Stimulated activated naive B cell treated with anti-CD40 and anti-IgM and Interleukin-4, amounts not matched to agents 10 μg/mL and 1 μg/mL and 100 μg/mL, for 72 hours (primary cell): ENCODE measurements around the gene TRPC1.

Source experiments
- ATAC-seq, 2 donors: fragments of 150-1000 bp; cut with Tn5 transposase; replicated peaks; 2 replicates each; pipeline ENCODE4 v1.10.0; 2021; ENCODE audit warnings: moderate library complexity in 1 of 2
- DNase-seq: peaks from one replicate; pipeline ENCODE4 v3.0.0; 2021
- H3K27ac Mint-ChIP-seq: one replicate; pipeline ENCODE4 v1.8.0; 2022; ENCODE audit warnings: mild to moderate bottlenecking, mixed read lengths
- H3K27me3 Mint-ChIP-seq, 2 donors: one replicate each; pipeline ENCODE4 v1.8.0; 2022; ENCODE audit warnings: mixed read lengths in 2 of 2
- H3K36me3 Mint-ChIP-seq, 2 donors: one replicate each; pipeline ENCODE4 v1.8.0; 2022; ENCODE audit warnings: mixed read lengths in 2 of 2, mild to moderate bottlenecking in 1 of 2
- H3K4me1 Mint-ChIP-seq, 2 donors: one replicate each; pipeline ENCODE4 v1.8.0; 2022; ENCODE audit warnings: mixed read lengths in 2 of 2, mild to moderate bottlenecking in 1 of 2
- H3K4me3 Mint-ChIP-seq, 2 donors: one replicate each; pipeline ENCODE4 v1.8.0; 2022; ENCODE audit warnings: mild to moderate bottlenecking in 2 of 2, mixed read lengths in 2 of 2, moderate library complexity in 1 of 2
- H3K9me3 Mint-ChIP-seq, 2 donors: one replicate each; pipeline ENCODE4 v1.8.0; 2022; ENCODE audit warnings: mixed read lengths in 2 of 2, mild to moderate bottlenecking in 1 of 2

Gene TRPC1

DNA sequence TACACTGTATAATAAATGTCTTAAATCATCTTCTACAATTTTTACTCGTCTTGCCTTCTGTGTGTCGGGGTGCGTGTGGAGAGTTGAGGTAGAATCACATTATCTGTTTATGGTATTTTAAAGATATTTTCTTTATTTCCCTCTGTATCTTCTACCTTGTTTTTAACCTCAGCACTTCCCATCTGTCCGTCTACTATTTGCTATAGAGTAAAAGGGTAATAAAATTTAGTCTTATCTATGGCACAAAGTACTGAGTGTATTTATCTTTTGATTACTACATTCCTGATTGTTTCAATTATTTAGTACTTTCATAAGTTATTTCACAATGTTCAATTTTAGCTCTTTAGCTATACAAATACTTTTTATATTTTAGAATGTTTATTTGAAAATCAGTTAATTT lies 62.2 kb downstream of the TRPC1 start:
- H3K36me3 Mint-ChIP-seq, result no peaks in the 10 kb centered on the region
- H3K4me1 Mint-ChIP-seq, result no peaks in the 10 kb centered on the region
- H3K9me3 Mint-ChIP-seq, result no peaks in the 10 kb centered on the region
- no peaks in the 10 kb centered on the region for H3K27me3 Mint-ChIP-seq
- no peak overlapping the region for H3K4me3 Mint-ChIP-seq
- DNase-seq, result no peak
- no peak overlapping the region for H3K27ac Mint-ChIP-seq
- ATAC-seq, result no peak

DNA sequence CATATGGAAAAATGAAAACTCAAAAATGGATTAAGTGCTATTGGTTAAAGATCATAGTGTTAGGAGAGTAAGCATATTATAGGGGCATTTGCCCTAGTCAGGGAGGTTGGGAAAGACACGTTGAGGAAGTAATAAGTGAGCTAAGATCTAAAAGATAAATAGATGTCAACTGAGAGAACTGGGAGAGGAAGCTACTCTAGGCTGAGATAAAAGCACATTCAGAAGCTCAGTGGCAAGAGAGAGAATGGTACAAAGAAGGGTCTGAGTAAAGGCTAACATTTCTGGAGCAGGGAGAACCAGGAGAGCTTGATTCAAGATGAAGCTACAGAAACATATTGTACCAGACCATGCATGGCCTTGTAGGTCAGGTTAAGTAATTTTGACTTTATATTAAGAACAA lies 63.9 kb downstream of the TRPC1 start:
- Mint-ChIP-seq H3K36me3 (no peaks in the 10 kb centered on the region), H3K4me3 (no peak overlapping the region), H3K9me3 (no peaks in the 10 kb centered on the region), H3K27me3 (no peaks in the 10 kb centered on the region), H3K27ac (no peak overlapping the region), H3K4me1 (no peaks in the 10 kb centered on the region)
- no peak for DNase-seq
- ATAC-seq, result no peak

DNA sequence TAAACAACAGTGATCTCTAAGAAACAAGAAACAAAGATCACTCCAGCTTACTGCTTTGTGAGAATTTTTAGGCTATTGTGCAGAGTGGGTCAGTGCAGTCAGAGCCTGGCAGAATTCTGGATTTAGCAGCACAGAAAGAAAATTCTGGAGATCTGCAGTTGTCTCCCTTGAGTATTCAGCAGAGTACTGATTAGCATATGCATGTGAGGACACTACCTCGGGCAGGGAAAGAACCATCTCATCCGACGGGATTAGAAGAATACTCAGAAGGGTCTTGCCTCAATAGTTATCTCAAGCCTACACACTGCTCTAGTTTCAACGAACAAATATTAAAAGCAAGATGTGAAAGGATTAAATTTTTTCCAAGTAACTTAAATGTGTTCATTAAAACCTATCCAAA lies 70.7 kb downstream of the TRPC1 start:
- Mint-ChIP-seq H3K36me3 (no peaks in the 10 kb centered on the region), H3K27me3 (no peaks in the 10 kb centered on the region), H3K4me1 (no peaks in the 10 kb centered on the region), H3K4me3 (no peak overlapping the region), H3K27ac (no peak overlapping the region), H3K9me3 (no peaks in the 10 kb centered on the region)
- ATAC-seq (no peak), DNase-seq (no peak)

DNA sequence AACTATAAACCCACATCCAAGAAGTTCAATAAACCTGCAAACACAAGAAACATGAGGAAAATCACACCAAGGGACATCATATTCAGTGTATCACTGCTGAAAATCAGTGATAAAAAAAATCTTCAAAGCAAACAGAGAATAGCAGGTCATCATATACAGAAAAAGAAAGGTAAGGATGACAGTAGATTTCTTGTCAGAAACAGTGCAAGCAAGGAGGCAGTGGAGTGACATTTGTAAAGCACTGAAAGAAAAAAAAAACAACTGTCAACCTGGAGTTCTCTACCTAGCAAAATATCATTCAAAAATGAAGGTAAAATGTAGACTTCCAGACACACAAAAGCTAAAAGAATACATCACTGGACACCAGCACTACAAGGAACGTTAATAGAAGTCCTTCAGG lies 71.5 kb downstream of the TRPC1 start:
- Mint-ChIP-seq H3K4me1 (no peaks in the 10 kb centered on the region), H3K27ac (no peak overlapping the region), H3K36me3 (no peaks in the 10 kb centered on the region), H3K4me3 (no peak overlapping the region), H3K9me3 (no peaks in the 10 kb centered on the region), H3K27me3 (no peaks in the 10 kb centered on the region)
- ATAC-seq (no peak), DNase-seq (no peak)

DNA sequence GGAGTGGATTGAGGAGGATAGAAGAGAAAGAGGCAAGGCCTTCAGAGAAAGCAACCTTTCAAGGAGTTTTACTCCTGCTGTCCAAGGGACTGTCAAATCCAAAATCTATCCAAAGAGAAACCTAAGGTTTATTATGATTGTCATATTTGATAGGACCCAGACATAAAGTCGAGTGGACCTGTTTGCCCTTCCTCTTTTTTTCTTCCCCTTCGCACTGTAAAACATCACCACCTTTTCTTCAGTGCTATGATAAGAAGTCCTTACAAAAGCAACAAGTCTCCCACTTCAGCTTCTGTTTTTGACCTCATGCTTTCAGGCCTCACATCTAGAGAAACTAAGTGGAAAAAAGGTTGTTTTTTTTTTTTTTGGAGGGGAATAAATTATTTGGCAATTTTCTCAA lies 73.0 kb downstream of the TRPC1 start:
- H3K4me1 Mint-ChIP-seq, result no peaks in the 10 kb centered on the region
- H3K27ac Mint-ChIP-seq, result no peak overlapping the region
- H3K9me3 Mint-ChIP-seq, result no peaks in the 10 kb centered on the region
- H3K4me3 Mint-ChIP-seq, result no peak overlapping the region
- no peak for DNase-seq
- no peaks in the 10 kb centered on the region for H3K27me3 Mint-ChIP-seq
- no peaks in the 10 kb centered on the region for H3K36me3 Mint-ChIP-seq
- no peak for ATAC-seq

DNA sequence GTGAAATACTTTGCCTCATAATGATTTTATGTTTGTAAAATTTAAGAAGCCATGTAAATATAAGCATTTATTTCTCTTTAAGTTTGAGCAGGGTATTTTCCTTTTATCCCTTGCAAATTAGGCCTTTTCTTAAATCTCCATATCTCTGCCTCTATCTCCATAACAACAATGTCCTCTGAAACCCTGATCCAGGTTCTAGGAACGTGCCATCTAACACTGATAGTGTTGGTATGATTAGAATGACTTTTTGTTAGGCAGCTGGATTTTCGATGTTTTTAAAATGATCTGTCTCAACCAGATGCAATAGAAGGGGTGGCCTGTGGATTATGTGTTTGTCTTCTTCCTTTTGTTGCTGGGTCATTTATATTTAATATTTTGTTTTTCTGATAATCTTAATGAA lies 77.9 kb downstream of the TRPC1 start:
- no peak for DNase-seq
- Mint-ChIP-seq H3K36me3 (no peaks in the 10 kb centered on the region), H3K27me3 (no peaks in the 10 kb centered on the region), H3K4me1 (no peaks in the 10 kb centered on the region), H3K4me3 (no peak overlapping the region), H3K9me3 (no peaks in the 10 kb centered on the region), H3K27ac (no peak overlapping the region)
- no peak for ATAC-seq

DNA sequence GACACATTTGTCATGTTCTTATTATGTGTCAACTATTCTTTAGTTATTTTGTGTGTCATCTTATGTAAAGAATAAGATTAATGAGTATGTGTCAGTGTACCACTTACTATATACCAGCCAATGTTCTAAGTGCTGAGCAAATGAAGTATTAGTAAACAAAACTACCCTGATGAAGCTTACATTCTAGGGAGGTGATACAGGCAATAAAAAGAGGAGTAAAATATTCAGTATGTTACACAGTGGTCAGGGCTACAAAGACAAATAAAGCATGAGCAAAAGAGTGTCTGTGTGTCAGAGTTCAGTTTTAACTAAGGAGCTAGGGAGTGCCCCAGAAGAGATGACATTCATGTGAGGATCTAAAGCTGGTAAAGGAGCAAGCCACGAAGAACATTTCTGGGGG lies 79.1 kb downstream of the TRPC1 start:
- no peaks in the 10 kb centered on the region for H3K4me1 Mint-ChIP-seq
- H3K27me3 Mint-ChIP-seq, result no peaks in the 10 kb centered on the region
- ATAC-seq, result no peak
- no peaks in the 10 kb centered on the region for H3K9me3 Mint-ChIP-seq
- H3K27ac Mint-ChIP-seq, result no peak overlapping the region
- no peaks in the 10 kb centered on the region for H3K36me3 Mint-ChIP-seq
- no peak overlapping the region for H3K4me3 Mint-ChIP-seq
- no peak for DNase-seq

DNA sequence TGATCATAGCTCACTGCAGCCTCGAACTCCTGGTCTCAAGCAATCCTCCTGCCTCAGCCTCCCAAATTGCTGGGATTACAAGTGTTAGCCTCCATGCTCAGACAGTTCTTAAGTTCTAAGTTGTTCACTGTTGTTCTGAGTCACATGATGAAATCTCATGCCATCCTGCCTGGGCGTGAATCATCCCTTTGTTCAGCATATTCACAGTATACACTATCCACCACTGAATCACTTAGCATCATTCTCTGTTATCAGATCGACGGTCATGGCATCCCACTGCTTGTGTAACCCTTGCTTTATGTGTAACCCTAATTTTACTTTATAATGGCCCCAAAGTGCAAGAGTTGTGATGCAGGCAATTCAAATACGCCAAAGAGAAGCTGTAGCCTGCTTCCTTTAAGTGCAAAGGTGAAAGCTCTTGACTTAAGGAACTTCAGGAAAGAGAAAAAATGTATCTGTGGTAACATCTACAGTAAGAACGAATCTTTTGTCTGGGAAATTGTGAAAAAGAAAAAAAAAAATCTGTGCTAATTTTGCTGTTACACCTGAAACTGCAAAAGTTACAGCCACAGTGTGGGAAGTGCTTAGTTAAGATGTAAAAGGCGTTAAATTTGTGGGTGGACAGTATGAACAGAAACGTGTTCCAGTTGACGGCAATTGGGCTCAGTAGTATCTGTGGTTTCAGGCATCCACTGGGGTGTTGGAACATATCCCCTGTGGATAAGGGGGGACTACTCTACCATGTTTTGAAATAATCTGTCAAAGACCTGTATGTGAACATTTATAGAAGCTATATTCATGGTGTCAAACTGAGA lies 84.5 kb downstream of the TRPC1 start:
- Mint-ChIP-seq H3K9me3 (no peaks in the 10 kb centered on the region), H3K36me3 (no peaks in the 10 kb centered on the region), H3K27me3 (peaks cover 0 to 3% of the 10 kb centered on the region in 2 donors), H3K4me1 (no peaks in the 10 kb centered on the region), H3K27ac (no peak overlapping the region), H3K4me3 (no peak overlapping the region)
- no peak for ATAC-seq
- no peak for DNase-seq

DNA sequence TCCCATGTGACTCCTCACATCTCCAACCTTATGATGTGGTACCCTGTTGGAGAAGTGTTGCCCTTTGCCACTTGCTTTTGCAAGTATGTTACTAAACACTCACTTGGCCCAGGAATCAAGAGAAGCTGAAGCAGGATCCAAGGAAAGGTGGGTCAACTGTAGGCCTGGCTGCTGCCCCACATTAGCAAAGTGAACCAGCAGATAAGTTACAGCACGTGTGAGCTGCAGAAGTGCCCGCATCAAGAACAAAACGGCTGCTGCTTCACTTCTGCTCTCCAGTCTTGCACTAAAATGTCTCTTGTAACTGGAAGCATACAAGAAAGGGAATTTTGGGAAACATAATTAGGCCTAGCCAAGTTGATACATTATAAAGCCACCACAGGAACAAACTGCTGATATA lies 85.4 kb downstream of the TRPC1 start:
- no peaks in the 10 kb centered on the region for H3K9me3 Mint-ChIP-seq
- peaks cover 0 to 3% of the 10 kb centered on the region in 2 donors for H3K27me3 Mint-ChIP-seq
- no peaks in the 10 kb centered on the region for H3K4me1 Mint-ChIP-seq
- H3K4me3 Mint-ChIP-seq, result no peak overlapping the region
- no peak for ATAC-seq
- H3K36me3 Mint-ChIP-seq, result no peaks in the 10 kb centered on the region
- no peak overlapping the region for H3K27ac Mint-ChIP-seq
- no peak for DNase-seq

DNA sequence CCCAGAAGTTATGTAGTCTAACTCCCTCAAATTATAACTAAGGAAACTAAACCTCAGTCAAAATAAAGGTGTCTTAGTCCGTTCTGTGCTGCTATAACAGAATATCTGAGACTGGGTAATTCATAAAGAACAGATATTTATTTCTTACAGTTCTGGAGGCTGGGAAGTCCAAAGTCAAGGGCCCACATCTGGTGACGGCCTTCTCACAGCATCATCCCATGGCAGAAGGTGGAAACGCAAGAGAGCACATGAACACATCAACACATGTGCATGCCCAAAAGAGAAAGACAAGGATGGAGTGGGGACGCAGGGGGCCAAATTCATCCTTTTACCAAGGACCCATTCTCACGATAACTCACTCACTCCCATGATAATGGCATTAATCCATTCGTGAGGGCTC lies 92.0 kb downstream of the TRPC1 start:
- H3K36me3 Mint-ChIP-seq, result no peaks in the 10 kb centered on the region
- H3K27me3 Mint-ChIP-seq, result peaks cover 3 to 22% of the 10 kb centered on the region in 2 donors
- no peak overlapping the region for H3K4me3 Mint-ChIP-seq
- H3K4me1 Mint-ChIP-seq, result peaks cover 0 to 5% of the 10 kb centered on the region in 2 donors
- DNase-seq (no peak), ATAC-seq (no peak)
- H3K27ac Mint-ChIP-seq, result no peak overlapping the region
- H3K9me3 Mint-ChIP-seq, result no peaks in the 10 kb centered on the region

DNA sequence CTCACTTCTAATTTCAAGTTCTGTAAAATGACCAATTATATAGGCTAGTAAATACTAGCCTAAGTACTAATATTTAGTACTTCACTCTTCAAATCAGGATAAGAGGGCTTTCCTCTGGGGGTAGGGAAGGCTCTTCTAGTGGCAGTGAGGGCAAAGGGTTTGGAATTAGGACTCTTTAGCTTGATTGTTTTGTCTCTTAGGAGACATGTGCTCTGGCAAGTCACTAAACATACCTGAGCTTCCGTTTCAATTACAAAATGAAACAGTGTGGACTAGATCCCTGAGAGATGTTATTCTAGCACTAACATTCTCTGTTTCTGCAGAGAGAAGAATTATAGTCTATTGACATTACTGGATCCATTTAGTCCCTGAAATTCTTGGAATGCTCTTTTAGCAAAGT lies 93.5 kb downstream of the TRPC1 start:
- DNase-seq, result no peak
- Mint-ChIP-seq H3K4me1 (peaks cover 0 to 5% of the 10 kb centered on the region in 2 donors), H3K27ac (no peak overlapping the region), H3K27me3 (peaks cover 0 to 27% of the 10 kb centered on the region in 2 donors), H3K9me3 (no peaks in the 10 kb centered on the region), H3K36me3 (no peaks in the 10 kb centered on the region), H3K4me3 (no peak overlapping the region)
- ATAC-seq, result no peak

DNA sequence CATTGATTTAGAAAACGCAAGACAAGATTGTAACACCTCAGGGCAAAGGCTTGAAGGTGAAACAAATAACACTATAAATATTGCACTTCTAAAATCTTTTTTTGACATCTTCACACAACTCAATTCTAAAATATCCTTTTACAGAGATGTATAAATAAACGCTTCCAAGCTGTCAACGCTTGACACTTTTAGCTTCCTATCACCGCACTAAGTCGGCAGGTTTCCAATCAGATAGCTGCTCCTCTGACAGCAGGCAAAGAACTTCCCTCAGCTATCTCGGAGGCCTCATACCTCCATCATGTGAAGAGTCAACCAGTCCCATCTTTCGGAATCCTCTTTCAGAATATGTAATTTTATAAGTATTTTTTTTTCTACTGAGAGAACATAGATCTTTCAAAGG lies 94.1 kb downstream of the TRPC1 start:
- H3K4me3 Mint-ChIP-seq, result no peak overlapping the region
- no peak for DNase-seq
- no peak overlapping the region for H3K27ac Mint-ChIP-seq
- peaks cover 0 to 30% of the 10 kb centered on the region in 2 donors for H3K27me3 Mint-ChIP-seq
- no peak for ATAC-seq
- H3K36me3 Mint-ChIP-seq, result no peaks in the 10 kb centered on the region
- H3K4me1 Mint-ChIP-seq, result peaks cover 0 to 5% of the 10 kb centered on the region in 2 donors
- H3K9me3 Mint-ChIP-seq, result no peaks in the 10 kb centered on the region

DNA sequence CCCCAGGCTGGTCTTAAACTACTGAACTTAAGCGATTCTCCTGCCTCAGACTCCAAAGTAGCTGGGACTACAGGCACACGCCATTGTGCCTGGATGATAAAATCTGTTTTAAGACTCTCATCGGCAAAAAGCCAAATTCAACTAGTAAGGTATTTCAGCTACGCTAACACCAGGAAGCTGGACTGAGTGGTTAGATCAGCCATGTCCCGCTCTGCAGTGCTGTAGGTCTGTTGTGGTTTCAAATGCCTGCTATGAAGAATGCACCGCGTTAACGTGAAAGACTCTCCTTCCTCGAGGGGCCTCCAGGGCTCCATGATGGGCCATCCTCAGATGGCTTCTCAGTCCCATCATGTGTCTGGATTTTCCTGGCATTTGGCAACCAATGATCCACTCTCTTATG lies 94.8 kb downstream of the TRPC1 start:
- Mint-ChIP-seq H3K27ac (no peak overlapping the region), H3K9me3 (no peaks in the 10 kb centered on the region), H3K27me3 (peaks cover 0 to 30% of the 10 kb centered on the region in 2 donors), H3K36me3 (no peaks in the 10 kb centered on the region), H3K4me3 (no peak overlapping the region), H3K4me1 (peaks cover 0 to 5% of the 10 kb centered on the region in 2 donors)
- DNase-seq (no peak), ATAC-seq (no peak)

DNA sequence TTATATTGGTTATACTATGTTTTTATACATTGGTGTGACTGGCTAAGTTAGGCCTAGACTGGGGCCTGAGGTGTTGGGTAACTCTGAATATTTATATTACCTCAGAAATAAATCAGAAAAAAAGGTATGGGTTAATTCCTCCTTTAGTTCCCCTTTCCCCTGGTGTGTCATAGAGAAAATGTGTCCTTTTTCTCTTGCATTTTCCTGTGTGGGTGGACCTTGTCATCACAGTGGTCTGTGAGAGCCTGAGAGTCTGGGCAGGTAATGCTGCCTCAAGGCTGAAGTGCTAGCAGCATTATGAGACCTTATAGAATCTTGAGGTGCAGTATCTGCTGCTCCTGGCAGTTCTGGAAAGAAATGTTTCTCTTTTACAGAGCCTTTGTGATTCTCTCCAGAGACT lies 95.3 kb downstream of the TRPC1 start:
- DNase-seq (peak; percentile 2), ATAC-seq (peak; percentile 78 to 87)
- Mint-ChIP-seq H3K36me3 (no peaks in the 10 kb centered on the region), H3K27ac (no peak overlapping the region), H3K4me3 (no peak overlapping the region), H3K27me3 (peaks cover 0 to 30% of the 10 kb centered on the region in 2 donors), H3K9me3 (no peaks in the 10 kb centered on the region), H3K4me1 (peaks cover 0 to 5% of the 10 kb centered on the region in 2 donors)

DNA sequence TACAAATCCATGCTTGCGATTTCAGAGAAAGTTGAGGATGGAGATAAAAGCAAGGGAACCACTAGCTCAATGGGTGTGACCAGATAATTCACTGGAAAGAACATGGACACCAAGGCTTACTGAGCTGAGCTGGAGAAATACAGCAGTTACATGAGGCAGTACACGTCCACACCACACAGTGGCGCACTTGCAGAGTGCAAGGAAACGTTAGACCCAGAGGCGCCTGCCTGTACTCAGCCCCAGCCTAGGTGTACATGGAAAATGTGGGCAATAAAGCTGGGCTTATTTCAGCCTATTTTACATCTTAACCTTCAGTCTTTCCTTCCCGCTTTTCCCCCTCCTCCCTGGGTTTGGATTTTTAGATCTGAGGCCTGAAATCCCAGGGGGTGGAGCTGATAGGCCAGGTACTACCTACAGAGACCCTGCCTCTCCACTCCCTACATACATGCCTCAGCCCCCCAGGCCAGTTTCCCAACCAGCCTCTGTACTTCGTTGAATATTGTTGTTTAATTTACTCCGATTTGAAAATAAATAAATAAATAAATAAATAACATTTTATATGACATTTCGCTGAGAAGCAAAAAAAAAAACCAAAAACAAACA lies 105.0 kb downstream of the TRPC1 start:
- Mint-ChIP-seq H3K9me3 (no peaks in the 10 kb centered on the region), H3K27ac (no peak overlapping the region), H3K27me3 (peaks cover 18 to 23% of the 10 kb centered on the region in 2 donors), H3K4me3 (no peak overlapping the region), H3K36me3 (no peaks in the 10 kb centered on the region), H3K4me1 (no peaks in the 10 kb centered on the region)
- DNase-seq, result peak; percentile 31
- ATAC-seq, result peak; percentile 95 to 98
